ENCODE data around the gene MAGEB2. TPM values are rescaled to one million over a fixed set of nuclear protein-coding genes. Genes with fewer than 3 reads are reported as not detected.

Gene MAGEB2
- total RNA-seq, 1 donor from 2014 or later = not detected

DNA sequence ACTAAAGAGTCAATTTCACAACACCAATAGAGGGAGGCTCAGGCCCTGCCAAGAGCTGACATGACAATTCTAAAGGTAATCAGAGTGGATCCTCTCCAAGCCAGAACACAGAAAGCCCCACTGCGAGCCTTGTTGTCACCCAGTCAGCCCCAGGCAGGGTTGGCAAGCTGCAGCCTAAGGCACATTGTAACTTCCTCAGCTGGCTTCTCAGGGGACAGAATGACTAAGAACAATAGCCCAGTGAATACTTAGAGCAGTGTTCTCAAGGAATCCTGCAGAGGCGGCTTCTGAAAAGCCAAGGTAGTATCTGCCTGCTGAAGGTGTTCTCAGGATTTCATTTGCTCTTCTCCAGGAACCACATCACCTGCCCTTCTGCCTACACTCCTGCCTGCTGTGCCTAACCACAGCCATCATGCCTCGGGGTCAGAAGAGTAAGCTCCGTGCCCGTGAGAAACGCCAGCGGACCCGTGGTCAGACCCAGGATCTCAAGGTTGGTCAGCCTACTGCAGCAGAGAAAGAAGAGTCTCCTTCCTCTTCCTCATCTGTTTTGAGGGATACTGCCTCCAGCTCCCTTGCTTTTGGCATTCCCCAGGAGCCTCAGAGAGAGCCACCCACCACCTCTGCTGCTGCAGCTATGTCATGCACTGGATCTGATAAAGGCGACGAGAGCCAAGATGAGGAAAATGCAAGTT, 26.5 kb downstream of the MAGEB2 start, which contains the start of gene MAGEB4:
Gene MAGEB4, plus strand, starts transcription at position 277 of the 692 bp plus-strand sequence. Its CDS starts 136 bp downstream, at position 413.
- TF ChIP-seq, protein P1, sequence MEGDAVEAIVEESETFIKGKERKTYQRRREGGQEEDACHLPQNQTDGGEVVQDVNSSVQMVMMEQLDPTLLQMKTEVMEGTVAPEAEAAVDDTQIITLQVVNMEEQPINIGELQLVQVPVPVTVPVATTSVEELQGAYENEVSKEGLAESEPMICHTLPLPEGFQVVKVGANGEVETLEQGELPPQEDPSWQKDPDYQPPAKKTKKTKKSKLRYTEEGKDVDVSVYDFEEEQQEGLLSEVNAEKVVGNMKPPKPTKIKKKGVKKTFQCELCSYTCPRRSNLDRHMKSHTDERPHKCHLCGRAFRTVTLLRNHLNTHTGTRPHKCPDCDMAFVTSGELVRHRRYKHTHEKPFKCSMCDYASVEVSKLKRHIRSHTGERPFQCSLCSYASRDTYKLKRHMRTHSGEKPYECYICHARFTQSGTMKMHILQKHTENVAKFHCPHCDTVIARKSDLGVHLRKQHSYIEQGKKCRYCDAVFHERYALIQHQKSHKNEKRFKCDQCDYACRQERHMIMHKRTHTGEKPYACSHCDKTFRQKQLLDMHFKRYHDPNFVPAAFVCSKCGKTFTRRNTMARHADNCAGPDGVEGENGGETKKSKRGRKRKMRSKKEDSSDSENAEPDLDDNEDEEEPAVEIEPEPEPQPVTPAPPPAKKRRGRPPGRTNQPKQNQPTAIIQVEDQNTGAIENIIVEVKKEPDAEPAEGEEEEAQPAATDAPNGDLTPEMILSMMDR (conservative IDR thresholded peaks at IDR 0.05; ENCODE audit: low read depth, low read length) = no peak
- no peak for DNase-seq (ENCODE audit: low read depth)
- H3K4me3 ChIP-seq (ENCODE audit: low read depth, low read length) = no peak within 1 kb of the TSS

DNA sequence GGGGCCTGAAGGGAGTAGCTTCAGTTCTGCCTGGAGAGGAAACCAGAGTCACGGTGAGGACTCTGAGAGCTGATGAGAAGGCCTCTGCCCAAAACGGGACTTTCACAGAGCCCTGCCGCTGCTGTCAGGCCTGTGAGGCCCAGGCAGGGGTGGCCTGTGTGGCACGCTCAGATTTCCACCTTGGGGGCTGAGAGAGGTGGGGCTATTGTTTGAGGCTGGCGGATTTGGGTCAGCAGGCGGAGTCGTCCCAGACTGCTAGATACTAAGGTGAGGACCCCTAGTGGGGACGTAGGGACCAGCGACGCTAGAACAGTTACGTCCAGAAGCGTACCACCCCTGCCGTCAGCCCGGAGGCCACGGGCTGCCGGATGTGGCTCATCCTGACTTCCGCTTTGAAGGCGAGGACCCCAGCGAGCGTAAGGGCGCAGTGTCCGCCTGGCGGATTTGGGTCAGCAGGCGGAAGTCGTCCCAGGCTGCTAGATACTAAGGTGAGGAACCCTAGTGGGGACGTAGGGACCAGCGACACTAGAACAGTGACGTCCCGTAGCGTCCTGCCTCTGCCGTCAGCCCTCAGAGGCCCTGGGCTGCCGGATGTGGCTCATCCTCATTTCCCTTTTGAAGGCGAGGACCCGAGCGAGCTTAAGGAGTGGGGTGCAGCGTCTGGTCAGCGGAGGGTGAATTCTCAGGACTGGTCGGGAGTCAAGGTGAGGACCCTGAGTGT, 31.6 kb downstream of the MAGEB2 start, which contains the start of gene MAGEB1:
Gene MAGEB1, plus strand, starts transcription at position 378 of the 721 bp plus-strand sequence. CDS start 3,348 bp downstream, outside the sequence.
- no peak within 1 kb of the TSS for H3K4me3 ChIP-seq (ENCODE audit: low read depth, low read length)
- DNase-seq (ENCODE audit: low read depth) = no peak
- TF ChIP-seq, protein P1 (conservative IDR thresholded peaks at IDR 0.05; ENCODE audit: low read depth, low read length) = no peak

DNA sequence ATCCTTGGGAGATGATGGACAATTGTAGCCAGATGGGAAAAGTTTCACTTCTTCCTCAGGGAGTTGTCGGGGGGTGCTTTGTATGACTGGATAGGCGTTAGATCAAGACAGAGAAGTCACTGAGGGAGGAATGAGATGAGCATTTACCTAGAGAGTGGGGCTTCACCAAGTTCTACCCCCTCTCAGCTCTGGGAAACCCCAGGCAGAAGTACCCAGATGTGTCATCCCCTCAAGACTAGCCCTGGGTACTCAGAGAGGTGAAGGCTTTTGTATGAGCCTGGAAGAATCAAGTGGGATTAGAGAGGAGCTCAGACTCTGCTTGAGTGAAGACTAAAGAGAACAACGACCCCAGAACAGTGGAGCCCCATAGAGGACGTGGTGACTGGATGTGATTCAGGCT, 33.5 kb downstream of the MAGEB2 start:
- DNase-seq (ENCODE audit: low read depth) = no peak

DNA sequence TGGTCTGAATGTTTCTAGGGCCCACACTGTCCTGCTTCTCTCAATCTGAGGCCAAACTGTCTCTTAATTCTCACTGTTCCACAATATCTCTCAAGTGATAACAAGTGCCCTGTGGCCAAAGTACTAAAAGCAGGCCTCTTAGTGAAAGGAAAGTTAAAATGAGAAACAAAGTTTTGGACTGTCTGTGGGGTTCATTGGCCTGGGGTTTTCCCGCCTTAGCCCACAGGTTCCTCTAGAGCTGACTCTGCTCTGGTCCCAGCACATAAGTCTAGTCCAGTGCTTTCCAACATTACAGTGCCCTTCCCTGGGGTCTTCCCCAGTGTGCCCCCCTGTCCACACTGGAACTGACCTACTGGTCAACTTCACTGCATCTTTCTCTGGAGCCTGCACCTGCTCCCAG, 37.9 kb downstream of the MAGEB2 start:
- no peak for DNase-seq (ENCODE audit: low read depth)
- TF ChIP-seq, protein P1 (conservative IDR thresholded peaks at IDR 0.05; ENCODE audit: low read depth, low read length) = no peak
- no peak overlapping the region for H3K4me3 ChIP-seq (ENCODE audit: low read depth, low read length)

More for the DNA sequence above, 33.5 kb downstream of the MAGEB2 start:
- no peak overlapping the region for H3K4me3 ChIP-seq (ENCODE audit: low read depth, low read length)
- TF ChIP-seq, protein P1 (conservative IDR thresholded peaks at IDR 0.05; ENCODE audit: low read depth, low read length) = no peak

DNA sequence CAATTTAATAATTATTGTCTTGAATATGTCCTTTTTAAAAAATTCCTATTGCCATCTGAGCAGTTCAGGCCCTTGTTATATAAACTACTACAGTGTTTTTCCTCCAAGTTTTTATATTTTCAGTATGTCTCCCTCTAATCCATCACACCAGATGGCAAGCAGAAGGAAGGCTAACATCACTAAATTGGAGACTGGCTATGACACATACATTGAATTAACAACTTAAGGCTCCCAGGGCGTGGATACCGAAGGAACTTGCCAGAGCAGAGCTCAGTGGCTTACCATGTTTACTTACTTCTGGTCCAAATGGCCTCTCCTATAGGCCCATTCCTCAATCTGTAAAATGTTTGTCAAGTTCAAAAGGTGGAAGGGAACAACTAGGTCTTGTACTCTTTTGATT, 44.6 kb downstream of the MAGEB2 start:
- no peak overlapping the region for H3K4me3 ChIP-seq (ENCODE audit: low read depth, low read length)
- TF ChIP-seq, protein P1 (conservative IDR thresholded peaks at IDR 0.05; ENCODE audit: low read depth, low read length) = no peak
- DNase-seq (ENCODE audit: low read depth) = no peak

DNA sequence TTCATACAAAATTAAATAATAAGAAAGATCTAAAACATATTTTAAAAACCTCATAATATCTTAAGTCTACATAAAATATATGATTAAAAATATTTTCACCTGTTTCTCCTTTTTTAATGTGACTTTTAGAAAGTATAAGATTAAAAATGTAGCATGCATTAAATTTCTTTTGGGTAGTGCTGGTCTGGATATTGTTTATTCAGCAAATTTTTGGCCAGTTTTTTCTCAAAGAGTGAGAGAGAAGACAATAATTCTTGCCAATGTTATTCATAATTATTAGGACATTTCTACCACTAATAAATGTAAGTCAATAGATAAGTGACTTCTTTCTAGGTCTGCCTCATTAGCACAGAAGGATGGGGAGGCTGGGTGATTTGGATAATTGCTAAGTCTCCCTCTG, 45.6 kb downstream of the MAGEB2 start:
- no peak for DNase-seq (ENCODE audit: low read depth)
- TF ChIP-seq, protein P1 (conservative IDR thresholded peaks at IDR 0.05; ENCODE audit: low read depth, low read length) = no peak
- no peak overlapping the region for H3K4me3 ChIP-seq (ENCODE audit: low read depth, low read length)
